Sigmoid colon (tissue), 4 donors: Measurements from ENCODE around the gene EXOC3L1.

Experiments used
- CTCF ChIP-seq, 4 experiments: fragments of 450-650 bp in 3 of 4; fragments of 200-600 bp in 1 of 4; IDR thresholded peaks; one replicate each; pipeline ENCODE4 v1.5.1; 2016 to 2019; ENCODE audit warnings: antibody characterized with exemption in 4 of 4, mild to moderate bottlenecking in 3 of 4, moderate library complexity in 2 of 4
- EP300 ChIP-seq, 4 donors: sonication (generic); formaldehyde crosslinking; IDR thresholded peaks; one replicate each; pipeline ENCODE4 v1.6.1; 2017; ENCODE audit warnings: antibody characterized with exemption in 4 of 4
- POLR2A ChIP-seq, 2 donors: fragments of 450-650 bp; IDR thresholded peaks; one replicate each; pipeline ENCODE4 v1.6.1; 2016; ENCODE audit warnings: antibody characterized with exemption in 2 of 2, mild to moderate bottlenecking in 2 of 2, moderate library complexity in 2 of 2
- POLR2AphosphoS5 ChIP-seq, 4 donors: sonication (generic); formaldehyde crosslinking; IDR thresholded peaks; one replicate each; pipeline ENCODE4 v1.6.1; 2017; ENCODE audit warnings: antibody characterized with exemption in 4 of 4

GRCh38 chr16:67235816-67236562 lies 46.1 kb upstream of the EXOC3L1 start:
- no peak for TF ChIP-seq CTCF (IDR thresholded peaks at IDR 0.05)
- no peak for TF ChIP-seq POLR2A (IDR thresholded peaks at IDR 0.05)
- TF ChIP-seq EP300 (IDR thresholded peaks at IDR 0.05) = no peak
- no peak for TF ChIP-seq POLR2AphosphoS5 (IDR thresholded peaks at IDR 0.05)
